ENCODE measurements around the gene ADAR. TPM values are rescaled to one million over a fixed set of nuclear protein-coding genes. Genes with fewer than 3 reads are reported as not detected.

The ADAR gene
- polyA plus RNA-seq, 1 experiment = 143 TPM

GRCh38 chr1:154586231-154586630 lies 21.8 kb downstream of the ADAR start:
- no peak for DNase-seq (ENCODE audit: low read depth)
- ChIA-PET CTCF (no interaction called here), POLR2A (no interaction called here)
- no peak overlapping the region for H3K4me3 ChIP-seq (ENCODE audit: low read depth, low read length)
- H3K27me3 ChIP-seq (ENCODE audit: control insufficient read depth, insufficient read depth, low read length) = no peaks in the 10 kb centered on the region
- TF ChIP-seq, protein P1, sequence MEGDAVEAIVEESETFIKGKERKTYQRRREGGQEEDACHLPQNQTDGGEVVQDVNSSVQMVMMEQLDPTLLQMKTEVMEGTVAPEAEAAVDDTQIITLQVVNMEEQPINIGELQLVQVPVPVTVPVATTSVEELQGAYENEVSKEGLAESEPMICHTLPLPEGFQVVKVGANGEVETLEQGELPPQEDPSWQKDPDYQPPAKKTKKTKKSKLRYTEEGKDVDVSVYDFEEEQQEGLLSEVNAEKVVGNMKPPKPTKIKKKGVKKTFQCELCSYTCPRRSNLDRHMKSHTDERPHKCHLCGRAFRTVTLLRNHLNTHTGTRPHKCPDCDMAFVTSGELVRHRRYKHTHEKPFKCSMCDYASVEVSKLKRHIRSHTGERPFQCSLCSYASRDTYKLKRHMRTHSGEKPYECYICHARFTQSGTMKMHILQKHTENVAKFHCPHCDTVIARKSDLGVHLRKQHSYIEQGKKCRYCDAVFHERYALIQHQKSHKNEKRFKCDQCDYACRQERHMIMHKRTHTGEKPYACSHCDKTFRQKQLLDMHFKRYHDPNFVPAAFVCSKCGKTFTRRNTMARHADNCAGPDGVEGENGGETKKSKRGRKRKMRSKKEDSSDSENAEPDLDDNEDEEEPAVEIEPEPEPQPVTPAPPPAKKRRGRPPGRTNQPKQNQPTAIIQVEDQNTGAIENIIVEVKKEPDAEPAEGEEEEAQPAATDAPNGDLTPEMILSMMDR (IDR thresholded peaks at IDR 0.05; ENCODE audit: insufficient read depth, low read depth, low read length) = no peak
- peaks cover 49% of the 10 kb centered on the region for H3K36me3 ChIP-seq (ENCODE audit: control insufficient read depth, insufficient read depth, low read length)

DNA sequence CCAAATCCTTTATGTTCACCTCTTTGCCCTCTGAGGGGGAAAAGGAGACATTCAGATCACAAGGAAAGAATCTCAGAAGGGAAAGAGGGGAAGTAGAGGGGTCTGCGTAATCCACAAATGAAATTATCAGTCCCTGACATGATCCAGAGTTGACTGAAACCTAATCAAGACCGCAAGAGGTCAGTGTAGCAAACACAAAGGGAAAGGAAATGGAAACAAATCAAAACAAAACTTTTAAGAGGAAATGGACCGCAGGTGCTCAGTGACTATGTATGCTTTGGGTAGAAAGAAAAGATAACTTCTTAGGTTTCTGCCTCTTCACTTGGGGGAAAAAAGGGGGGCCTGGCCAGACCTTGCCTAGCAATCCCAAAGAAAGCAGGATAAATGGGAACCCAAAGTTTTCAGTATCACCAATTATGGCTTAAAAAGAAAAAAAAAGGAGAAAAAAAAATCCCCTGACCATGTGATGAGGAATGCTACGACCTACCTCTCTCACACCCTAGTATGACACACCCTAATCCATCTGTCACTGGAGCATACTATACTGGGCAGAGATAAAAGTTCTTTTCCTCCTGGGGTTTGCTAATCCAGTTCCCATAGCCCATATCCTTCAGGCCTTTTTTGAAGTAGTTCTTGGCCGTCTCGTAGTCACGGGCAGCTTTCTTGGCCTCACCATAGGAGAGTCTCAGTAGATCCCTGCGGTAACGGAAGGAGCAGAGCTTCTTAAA lies 23.6 kb downstream of the ADAR start:
- Histone ChIP-seq H3K27me3 (ENCODE audit: control insufficient read depth, insufficient read depth, low read length) (no peaks in the 10 kb centered on the region), H3K36me3 (ENCODE audit: control insufficient read depth, insufficient read depth, low read length) (peaks cover 51% of the 10 kb centered on the region), H3K4me3 (ENCODE audit: low read depth, low read length) (no peak overlapping the region)
- no peak for DNase-seq (ENCODE audit: low read depth)
- ChIA-PET POLR2A (no interaction called here), CTCF (interaction anchor here (1.1 to 1.5 kb wide), 2 partner anchors 20 to 25 kb away, joined by 3 read pairs; no protein-coding TSS in a partner anchor)
- TF ChIP-seq, protein P1 (IDR thresholded peaks at IDR 0.05; ENCODE audit: insufficient read depth, low read depth, low read length) = no peak

DNA sequence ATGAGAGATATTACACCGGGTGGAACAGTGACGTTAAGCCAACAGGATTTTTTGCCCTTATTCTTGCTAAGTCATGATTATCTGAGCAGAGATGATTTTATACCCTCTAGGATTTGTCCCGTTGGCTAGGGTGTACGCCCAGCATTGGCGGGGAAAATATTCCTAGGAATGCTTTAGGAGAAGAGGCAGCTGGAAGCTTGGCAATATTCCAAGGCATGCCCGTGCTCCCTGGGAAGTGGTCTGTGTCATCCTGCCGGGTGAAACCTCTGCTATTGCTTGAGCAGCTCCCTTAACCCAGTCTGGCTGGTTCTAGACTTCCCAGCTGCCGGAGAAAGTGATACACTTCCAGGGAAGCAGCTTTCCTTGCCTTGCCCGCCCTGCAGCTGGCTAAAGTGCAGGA lies 24.2 kb downstream of the ADAR start:
- TF ChIP-seq, protein P1 (IDR thresholded peaks at IDR 0.05; ENCODE audit: insufficient read depth, low read depth, low read length) = no peak
- no peak for DNase-seq (ENCODE audit: low read depth)
- CTCF ChIA-PET = interaction anchor here (1.5 kb wide), 1 partner anchor 24 kb away, joined by 3 read pairs; no protein-coding TSS in a partner anchor
- Histone ChIP-seq H3K27me3 (ENCODE audit: control insufficient read depth, insufficient read depth, low read length) (no peaks in the 10 kb centered on the region), H3K36me3 (ENCODE audit: control insufficient read depth, insufficient read depth, low read length) (peaks cover 46% of the 10 kb centered on the region), H3K4me3 (ENCODE audit: low read depth, low read length) (no peak overlapping the region)
- POLR2A ChIA-PET = no interaction called here

GRCh38 chr1:154582885-154583284 lies 25.1 kb downstream of the ADAR start:
- H3K36me3 ChIP-seq (ENCODE audit: control insufficient read depth, insufficient read depth, low read length) = peaks cover 45% of the 10 kb centered on the region
- no peaks in the 10 kb centered on the region for H3K27me3 ChIP-seq (ENCODE audit: control insufficient read depth, insufficient read depth, low read length)
- POLR2A ChIA-PET = no interaction called here
- H3K4me3 ChIP-seq (ENCODE audit: low read depth, low read length) = no peak overlapping the region
- TF ChIP-seq, protein P1 (IDR thresholded peaks at IDR 0.05; ENCODE audit: insufficient read depth, low read depth, low read length) = no peak
- CTCF ChIA-PET = interaction anchor here (1.1 to 1.5 kb wide), 2 partner anchors 23 to 462 kb away, joined by 3 read pairs; no protein-coding TSS in a partner anchor
- DNase-seq (ENCODE audit: low read depth) = no peak

GRCh38 chr1:154581766-154582165 lies 26.2 kb downstream of the ADAR start:
- POLR2A ChIA-PET = no interaction called here
- DNase-seq (ENCODE audit: low read depth) = no peak
- H3K36me3 ChIP-seq (ENCODE audit: control insufficient read depth, insufficient read depth, low read length) = peaks cover 42% of the 10 kb centered on the region
- TF ChIP-seq, protein P1 (IDR thresholded peaks at IDR 0.05; ENCODE audit: insufficient read depth, low read depth, low read length) = no peak
- CTCF ChIA-PET = interaction anchor here (1.0 to 1.1 kb wide), 2 partner anchors 102 to 463 kb away, joined by 3 read pairs; no protein-coding TSS in a partner anchor
- H3K4me3 ChIP-seq (ENCODE audit: low read depth, low read length) = no peak overlapping the region
- H3K27me3 ChIP-seq (ENCODE audit: control insufficient read depth, insufficient read depth, low read length) = no peaks in the 10 kb centered on the region
